RWPE1 (cell line): Measurements from ENCODE around the gene ERCC3.
A peak's percentile ranks its signal among the peaks of the same experiment; 100 is the strongest.
"Not testable (repeated sequence)": the region's sequence is repeated elsewhere in the genome, so short reads cannot be mapped to it uniquely, and the experiment has no call there.

ENCODE experiments used
- CTCF ChIA-PET: fragments of 350-600 bp; sonication (Branson Sonifier 250); formaldehyde crosslinking; extraction: SDS; loops from one replicate; lab custom pipeline; 2021; lab: Yijun Ruan, JAX
- POLR2A ChIA-PET: fragments of 400-600 bp; formaldehyde crosslinking; extraction: SDS; loops from one replicate; lab custom pipeline; 2020; ENCODE audit warnings: antibody characterized with exemption; ENCODE audit not compliant: low non-redundant PET; lab: Yijun Ruan, JAX
- DNase-seq: peaks from one replicate; pipeline ENCODE4 v3.0.0; 2012; ENCODE audit warnings: low spot score
- H3K27ac ChIP-seq: fragments of 450-650 bp; 2 replicates; pipeline ENCODE4 v1.5.1; 2017
- TF ChIP-seq, protein P1 (sequence below): fragments of 450-650 bp; conservative IDR thresholded peaks from 2 replicates; pipeline ENCODE4 v1.5.1; 2017; ENCODE audit warnings: low read depth, mild to moderate bottlenecking

Gene ERCC3

DNA sequence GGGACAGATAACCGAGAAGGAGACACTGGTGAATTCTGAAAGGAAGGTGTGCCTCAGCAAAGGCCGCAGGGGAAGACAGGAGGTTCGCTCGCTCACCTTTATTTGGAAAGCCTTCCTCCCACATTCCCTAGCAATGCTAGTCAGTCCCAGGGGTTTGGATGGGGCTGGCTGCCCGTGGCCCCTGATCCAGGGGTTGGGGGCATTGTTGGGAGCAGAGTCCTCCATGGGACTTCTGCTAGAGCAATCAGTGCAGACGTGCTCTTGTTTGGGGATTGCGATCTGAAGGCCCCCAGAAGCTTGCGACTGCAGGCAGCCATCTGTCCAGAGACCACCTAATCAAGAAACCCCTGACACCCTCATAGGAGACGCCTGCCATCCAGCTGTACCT is 67.8 kb downstream of the ERCC3 start:
- POLR2A ChIA-PET = no interaction called here
- TF ChIP-seq, protein P1, sequence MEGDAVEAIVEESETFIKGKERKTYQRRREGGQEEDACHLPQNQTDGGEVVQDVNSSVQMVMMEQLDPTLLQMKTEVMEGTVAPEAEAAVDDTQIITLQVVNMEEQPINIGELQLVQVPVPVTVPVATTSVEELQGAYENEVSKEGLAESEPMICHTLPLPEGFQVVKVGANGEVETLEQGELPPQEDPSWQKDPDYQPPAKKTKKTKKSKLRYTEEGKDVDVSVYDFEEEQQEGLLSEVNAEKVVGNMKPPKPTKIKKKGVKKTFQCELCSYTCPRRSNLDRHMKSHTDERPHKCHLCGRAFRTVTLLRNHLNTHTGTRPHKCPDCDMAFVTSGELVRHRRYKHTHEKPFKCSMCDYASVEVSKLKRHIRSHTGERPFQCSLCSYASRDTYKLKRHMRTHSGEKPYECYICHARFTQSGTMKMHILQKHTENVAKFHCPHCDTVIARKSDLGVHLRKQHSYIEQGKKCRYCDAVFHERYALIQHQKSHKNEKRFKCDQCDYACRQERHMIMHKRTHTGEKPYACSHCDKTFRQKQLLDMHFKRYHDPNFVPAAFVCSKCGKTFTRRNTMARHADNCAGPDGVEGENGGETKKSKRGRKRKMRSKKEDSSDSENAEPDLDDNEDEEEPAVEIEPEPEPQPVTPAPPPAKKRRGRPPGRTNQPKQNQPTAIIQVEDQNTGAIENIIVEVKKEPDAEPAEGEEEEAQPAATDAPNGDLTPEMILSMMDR = no peak
- peak overlapping the region; percentile 44 for H3K27ac ChIP-seq
- CTCF ChIA-PET = interaction anchor here (0.8 kb wide), 1 partner anchor 990 kb away, joined by 3 read pairs; no protein-coding TSS in a partner anchor
- DNase-seq = no peak

DNA sequence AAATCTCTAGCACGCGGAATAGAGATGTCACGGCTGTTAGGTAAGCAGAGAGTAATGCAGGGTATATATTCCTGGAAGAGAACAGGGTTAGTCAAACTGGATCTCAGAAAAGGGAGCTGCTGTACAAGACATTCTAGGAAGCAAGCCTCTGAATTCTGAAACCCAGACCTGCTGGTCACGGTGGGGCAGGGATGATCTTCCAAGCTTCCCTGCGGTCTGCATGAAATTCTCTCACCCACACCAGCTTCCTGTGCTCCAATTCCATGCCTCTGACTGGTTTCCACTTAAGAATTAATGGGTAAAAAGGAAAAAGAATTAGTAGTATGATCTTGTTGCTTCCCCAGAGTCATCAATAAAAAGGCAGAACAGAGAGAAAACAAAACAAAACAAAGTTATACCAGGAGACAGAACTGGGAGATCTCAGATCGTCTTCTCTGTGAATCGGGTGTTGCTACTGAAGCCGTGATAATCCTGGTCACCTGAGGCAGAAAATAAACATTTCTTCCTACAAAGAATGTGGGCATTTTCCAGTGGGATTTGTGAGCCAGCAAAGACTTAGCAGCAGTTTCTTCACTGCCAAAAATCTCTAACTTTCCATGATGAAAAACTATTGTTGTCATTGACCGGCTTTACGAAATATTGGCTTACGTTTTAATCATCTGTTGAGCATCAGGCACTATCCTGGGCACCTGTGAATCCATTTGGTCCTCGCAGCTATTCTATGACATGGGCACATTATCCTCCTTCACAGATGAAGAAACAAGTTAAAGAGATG is 68.6 kb downstream of the ERCC3 start:
- H3K27ac ChIP-seq = no peak overlapping the region
- CTCF ChIA-PET = interaction anchor here (0.8 kb wide), 1 partner anchor 991 kb away, joined by 3 read pairs; no protein-coding TSS in a partner anchor
- no peak for DNase-seq
- TF ChIP-seq, protein P1 = no peak
- POLR2A ChIA-PET = no interaction called here

DNA sequence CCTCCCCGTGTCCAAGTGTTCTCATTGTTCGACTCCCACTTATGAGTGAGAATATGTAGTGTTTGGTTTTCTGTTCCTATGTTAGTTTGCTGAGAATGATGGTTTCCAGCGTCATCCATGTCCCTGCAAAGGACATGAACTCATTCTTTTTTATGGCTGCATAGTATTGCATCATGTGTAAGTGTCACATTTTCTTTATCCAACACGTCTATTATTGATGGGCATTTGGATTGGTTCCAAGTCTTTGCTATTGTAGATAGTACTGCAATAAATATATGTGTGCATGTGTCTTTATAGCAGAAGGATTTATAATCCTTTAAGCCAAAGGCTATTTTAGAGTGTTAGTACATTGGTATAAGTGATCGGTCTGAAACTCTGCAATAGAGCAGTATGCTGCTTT is 69.8 kb downstream of the ERCC3 start:
- POLR2A ChIA-PET, CTCF ChIA-PET, DNase-seq, H3K27ac ChIP-seq: not testable (repeated sequence)

DNA sequence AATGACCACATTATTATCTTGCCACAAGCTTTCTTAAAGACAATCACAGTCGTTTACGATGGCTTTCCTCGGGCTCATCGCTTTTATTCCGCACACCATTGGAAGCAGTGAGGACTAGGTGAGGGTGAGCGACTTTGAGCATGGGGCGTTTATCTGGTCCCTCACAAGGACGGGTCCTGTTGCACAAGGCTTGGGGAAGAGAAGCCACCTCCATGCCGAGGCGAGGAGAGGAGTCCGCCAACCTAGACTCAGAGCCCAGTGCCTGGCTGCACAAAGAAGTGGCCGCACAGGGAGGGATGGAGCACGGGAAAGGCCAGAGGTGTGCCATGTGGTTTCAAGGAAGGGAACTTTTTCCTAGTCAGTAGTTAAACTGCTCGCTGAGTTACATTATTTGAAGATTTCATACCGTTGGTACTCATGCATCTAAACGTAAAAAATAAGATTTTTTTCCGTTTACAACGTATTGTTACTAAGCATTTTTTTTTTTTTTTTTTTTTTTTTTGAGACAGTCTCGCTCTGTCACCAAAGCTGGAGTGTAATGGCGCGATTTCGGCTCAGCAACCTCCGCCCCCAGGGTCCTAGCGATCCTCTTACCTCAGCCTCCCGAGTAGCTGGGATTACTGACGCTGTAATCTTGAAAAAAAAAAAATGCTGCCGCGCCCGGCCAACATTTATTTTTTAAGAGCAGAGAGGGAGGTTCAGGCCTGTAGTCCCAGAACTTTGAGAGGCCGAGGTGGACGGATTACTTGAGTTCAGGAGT is 73.0 kb downstream of the ERCC3 start:
- TF ChIP-seq, protein P1 = no peak
- H3K27ac ChIP-seq = no peak overlapping the region
- DNase-seq = no peak
- CTCF ChIA-PET = interaction anchor here (0.6 to 1.1 kb wide), 2 partner anchors 24 to 91 kb away, joined by 3 to 7 read pairs; no protein-coding TSS in a partner anchor
- POLR2A ChIA-PET = no interaction called here

DNA sequence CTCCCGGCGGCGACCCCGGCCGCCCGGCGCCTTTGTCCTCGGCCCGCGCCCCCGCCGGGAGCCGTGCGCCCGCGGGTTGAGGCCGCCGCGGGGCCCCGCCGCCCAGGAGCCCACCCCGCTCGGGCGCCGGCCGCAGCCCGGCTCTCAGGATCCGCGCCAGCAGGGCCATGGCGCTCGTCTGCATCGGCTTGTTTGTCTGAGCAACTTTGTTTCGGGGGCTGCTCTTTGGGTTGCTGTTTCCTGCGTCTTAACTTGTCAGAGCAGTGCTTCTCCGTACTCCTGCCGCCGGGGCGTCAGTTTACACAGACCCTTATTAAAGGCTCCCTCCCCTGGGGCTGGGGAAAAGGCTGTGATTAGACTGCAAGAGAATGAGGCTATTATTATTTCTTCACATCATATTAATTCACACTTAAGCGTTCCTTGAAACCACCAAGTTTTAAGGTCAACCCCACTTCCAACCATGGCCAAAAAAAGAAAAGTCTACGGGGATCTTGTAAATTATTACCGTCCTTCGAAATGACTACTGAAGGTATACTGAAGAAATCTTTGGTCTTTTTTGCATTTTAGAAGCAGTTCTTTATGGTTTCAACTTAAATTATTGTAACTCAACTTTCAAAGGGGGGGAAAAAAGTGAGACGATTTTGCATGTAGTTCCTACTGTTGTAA is 73.7 kb downstream of the ERCC3 start, which contains the start of gene CYP27C1:
Gene CYP27C1 (minus strand): TSS at position 198 of the 666 bp plus-strand sequence. CDS start 29 bp downstream, at position 169.
- ChIA-PET POLR2A (no interaction called here), CTCF (interaction anchor here (1.1 kb wide), 1 partner anchor 23 kb away, joined by 3 read pairs; no protein-coding TSS in a partner anchor)
- DNase-seq = no peak
- peak within 1 kb of the TSS; percentile 90 for H3K27ac ChIP-seq
- TF ChIP-seq, protein P1 = no peak

DNA sequence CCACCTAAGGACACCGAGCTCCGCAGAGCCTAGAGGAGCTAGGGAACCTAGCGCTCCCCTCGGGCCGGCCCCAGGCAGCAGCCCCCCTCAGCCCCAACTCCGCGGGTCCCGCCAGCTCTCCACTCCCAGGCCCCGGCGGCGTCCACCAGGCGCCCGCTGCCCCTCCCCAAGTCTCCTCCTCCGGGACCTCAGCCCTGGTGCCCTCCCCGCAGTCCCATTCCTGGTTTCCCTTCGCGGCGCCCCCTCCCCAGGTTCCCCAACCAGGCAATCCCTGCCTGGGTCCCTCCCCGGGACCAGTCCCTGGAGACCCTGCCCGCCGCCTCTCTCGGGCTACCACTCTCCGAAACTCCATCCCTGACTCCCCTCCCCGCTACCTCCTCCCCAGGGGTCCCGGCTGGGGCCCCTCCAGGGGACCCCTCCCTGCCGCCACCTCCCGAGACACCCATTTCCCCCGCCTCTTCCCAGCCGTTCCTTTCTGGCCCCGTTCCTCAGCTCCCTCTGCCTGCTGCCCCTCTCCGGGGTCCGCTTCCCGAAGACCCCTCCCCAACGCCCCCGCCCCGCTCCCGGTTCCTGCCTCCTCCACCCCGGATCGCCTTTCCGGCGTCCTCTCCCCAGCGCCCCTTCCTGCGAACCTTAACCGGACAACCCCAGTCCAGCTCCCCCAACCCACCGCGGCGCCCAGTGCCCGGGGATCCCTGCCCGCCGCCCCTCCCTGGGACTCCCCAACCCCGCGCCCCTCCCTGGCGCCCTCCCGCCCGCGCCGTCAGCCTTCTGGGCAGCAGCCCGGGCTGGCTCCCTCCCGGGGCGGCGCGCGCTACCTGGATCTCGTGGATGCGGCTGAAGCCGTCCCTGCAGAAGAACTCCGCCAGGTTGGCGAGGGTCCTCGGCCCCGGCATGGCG is 74.5 kb downstream of the ERCC3 start:
- ChIA-PET CTCF (interaction anchor here (1.1 kb wide), 1 partner anchor 22 kb away, joined by 3 read pairs; no protein-coding TSS in a partner anchor), POLR2A (no interaction called here)
- TF ChIP-seq, protein P1 = no peak
- peak overlapping the region; percentile 90 for H3K27ac ChIP-seq
- peak; percentile 42 for DNase-seq
